HG02763 (cell line): Measurements from ENCODE around the gene RAI14.
"Not testable (repeated sequence)": the region's sequence is repeated elsewhere in the genome, so short reads cannot be mapped to it uniquely, and the experiment has no call there.

Experiments
- ATAC-seq: cut with Tn5 transposase; IDR thresholded peaks from one replicate; pipeline ENCODE4 v1.9.1; 2021; ENCODE audit warnings: mild to moderate bottlenecking, moderate library complexity; ENCODE audit not compliant: unreplicated experiment

The RAI14 gene

GRCh38 chr5:34697308-34698108 is 41.4 kb downstream of the RAI14 start:
- no peak for ATAC-seq

- no peak for ATAC-seq
Observed at GRCh38 chr5:34698109-34698419, 41.9 kb downstream of the RAI14 start.

- no peak for ATAC-seq
Observed at GRCh38 chr5:34698754-34699153, 42.6 kb downstream of the RAI14 start.

GRCh38 chr5:34699155-34700077 is 43.3 kb downstream of the RAI14 start:
- no peak for ATAC-seq

- ATAC-seq, result no peak
Observed at GRCh38 chr5:34700078-34700452, 43.9 kb downstream of the RAI14 start.

GRCh38 chr5:34701442-34701841 is 45.3 kb downstream of the RAI14 start:
- ATAC-seq, result not testable (repeated sequence)

GRCh38 chr5:34703767-34704713 is 47.9 kb downstream of the RAI14 start:
- ATAC-seq, result no peak

GRCh38 chr5:34706084-34706483 is 50.0 kb downstream of the RAI14 start:
- no peak for ATAC-seq

GRCh38 chr5:34707451-34708107 is 51.5 kb downstream of the RAI14 start:
- no peak for ATAC-seq

GRCh38 chr5:34708777-34709176 is 52.6 kb downstream of the RAI14 start:
- ATAC-seq, result no peak

GRCh38 chr5:34709861-34710673 is 53.9 kb downstream of the RAI14 start:
- ATAC-seq, result no peak

GRCh38 chr5:34712565-34712964 is 56.4 kb downstream of the RAI14 start:
- no peak for ATAC-seq

GRCh38 chr5:34715711-34716110 is 59.6 kb downstream of the RAI14 start:
- ATAC-seq, result no peak

- ATAC-seq, result no peak
Observed at GRCh38 chr5:34716986-34717385, 60.9 kb downstream of the RAI14 start.

GRCh38 chr5:34717426-34718327 is 61.5 kb downstream of the RAI14 start:
- ATAC-seq, result no peak

- ATAC-seq, result no peak
Observed at GRCh38 chr5:34718516-34718915, 62.4 kb downstream of the RAI14 start.

GRCh38 chr5:34719029-34719428 is 62.9 kb downstream of the RAI14 start:
- ATAC-seq, result no peak

GRCh38 chr5:34721327-34721726 is 65.2 kb downstream of the RAI14 start:
- ATAC-seq, result no peak

- ATAC-seq, result no peak
Observed at GRCh38 chr5:34722183-34722582, 66.1 kb downstream of the RAI14 start.
